HCT116 (cell line): Measurements from ENCODE around the gene KIAA1549. TPM values are rescaled to one million over a fixed set of nuclear protein-coding genes. Genes with fewer than 3 reads are reported as not detected.

Experiments used
- ATAC-seq: fragments of 200-7000 bp; cut with Tn5 transposase; 2 replicates; pipeline ENCODE4 v1.9.1; 2020; ENCODE audit warnings: mild to moderate bottlenecking, moderate library complexity
- BruUV-seq: library from RNA; stranded (reverse); fragments of 400-500 nt; replicated peaks from 2 replicates; lab custom pipeline; 2021; lab: Mats Ljungman, UMichigan
- CTCF ChIA-PET: fragments of 300-600 bp; sonication (Branson Sonifier 250); formaldehyde crosslinking; loops from one replicate; lab custom pipeline; 2021; ENCODE audit warnings: antibody characterized with exemption; lab: Charles Lee
- POLR2A ChIA-PET: fragments of 300-600, 350-600 bp; sonication (Branson Sonifier 250); formaldehyde crosslinking; loops from one replicate; lab custom pipeline; 2021; ENCODE audit warnings: antibody characterized with exemption; lab: Charles Lee
- RAD21 ChIA-PET, 2 experiments: fragments of 300-600 bp; sonication (Branson Sonifier 250); formaldehyde crosslinking; loops; one replicate each; lab custom pipeline; 2023; ENCODE audit warnings: low total read pairs in 2 of 2; ENCODE audit not compliant: uncharacterized antibody in 2 of 2, unreplicated experiment in 2 of 2, low non-redundant PET in 1 of 2; lab: Charles Lee
- DNase-seq: peaks from one replicate; pipeline ENCODE4 v3.0.0-alpha.2; 2010; ENCODE audit warnings: low read depth, low spot score
- H2AFZ ChIP-seq: fragments of 200-600 bp; shearing (Covaris generic), sonication (generic); 2 replicates; pipeline ENCODE4 v1.6.1; 2017; ENCODE audit warnings: low read depth, mixed run types, mixed read lengths, antibody characterized with exemption, low read length; ENCODE audit not compliant: poor library complexity, severe bottlenecking
- H3K27ac ChIP-seq: 2 replicates; pipeline ENCODE4 v1.5.1; 2012; ENCODE audit warnings: low read depth, low read length
- H3K27me3 ChIP-seq: fragments of 200-600 bp; sonication (generic); 2 replicates; pipeline ENCODE4 v1.6.1; 2016; ENCODE audit warnings: mixed run types, low read length, mixed read lengths; ENCODE audit not compliant: insufficient read depth
- H3K36me3 ChIP-seq, 2 experiments: fragments of 200-500 bp in 1 of 2; fragments of 200-600 bp in 1 of 2; sonication (Bioruptor generic) in 1 of 2; sonication (generic) in 1 of 2; 2 replicates each; pipeline versions ENCODE4 v1.5.1 to v1.6.1; 2014 to 2016; ENCODE audit warnings: low read length in 2 of 2, inconsistent platforms in 1 of 2, mixed read lengths in 1 of 2, mixed run types in 1 of 2; ENCODE audit not compliant: insufficient read depth in 2 of 2, control insufficient read depth in 1 of 2
- H3K4me1 ChIP-seq, 2 experiments: fragments of 200-600 bp in 1 of 2; sonication (generic) in 1 of 2; 2 replicates each; pipeline versions ENCODE4 v1.5.1 to v1.6.1; 2012 to 2017; ENCODE audit warnings: low read length in 2 of 2, inconsistent platforms in 1 of 2, mild to moderate bottlenecking in 1 of 2, mixed read lengths in 1 of 2, mixed run types in 1 of 2, moderate library complexity in 1 of 2; ENCODE audit not compliant: insufficient read depth in 2 of 2, control insufficient read depth in 1 of 2
- H3K4me2 ChIP-seq: fragments of 200-600 bp; sonication (generic); 2 replicates; pipeline ENCODE4 v1.6.1; 2017; ENCODE audit warnings: mixed run types, low read length, mixed read lengths
- H3K4me3 ChIP-seq, 2 experiments: fragments of 200-600 bp in 1 of 2; sonication (generic) in 1 of 2; replicated peaks in 1 of 2; 2 replicates each; pipeline ENCODE4 v1.5.1; 2011 to 2016; ENCODE audit warnings: low read length in 2 of 2, control low read depth in 1 of 2, low read depth in 1 of 2, mild to moderate bottlenecking in 1 of 2, mixed read lengths in 1 of 2, mixed run types in 1 of 2
- H3K79me2 ChIP-seq: fragments of 200-600 bp; sonication (generic); 2 replicates; pipeline ENCODE4 v1.6.1; 2017; ENCODE audit warnings: mild to moderate bottlenecking, mixed run types, low read length, moderate library complexity, mixed read lengths; ENCODE audit not compliant: insufficient read depth
- H3K9ac ChIP-seq: fragments of 200-600 bp; sonication (generic); 2 replicates; pipeline ENCODE4 v1.6.1; 2016; ENCODE audit warnings: low read length, mixed read lengths
- H3K9me2 ChIP-seq: fragments of 200-600 bp; sonication (generic), shearing (Covaris generic); 2 replicates; pipeline ENCODE4 v1.6.1; 2017; ENCODE audit warnings: mixed run types, mild to moderate bottlenecking, moderate library complexity; ENCODE audit not compliant: insufficient read depth
- H3K9me3 ChIP-seq, 2 experiments: fragments of 200-500 bp in 1 of 2; fragments of 200-600 bp in 1 of 2; sonication (Bioruptor generic) in 1 of 2; sonication (generic) in 1 of 2; 2 replicates each; pipeline ENCODE4 v1.6.1; 2014 to 2017; ENCODE audit warnings: low read length in 2 of 2, mixed read lengths in 2 of 2, inconsistent platforms in 1 of 2, low read depth in 1 of 2, mild to moderate bottlenecking in 1 of 2, mixed run types in 1 of 2, moderate library complexity in 1 of 2; ENCODE audit not compliant: control insufficient read depth in 1 of 2, insufficient read depth in 1 of 2
- H4K20me1 ChIP-seq: fragments of 200-600 bp; sonication (generic), shearing (Covaris generic); 2 replicates; pipeline ENCODE4 v1.6.1; 2017; ENCODE audit warnings: mixed run types, mild to moderate bottlenecking, moderate library complexity; ENCODE audit not compliant: insufficient read depth
- CTCF ChIP-seq, 3 experiments: fragments of 200-600 bp in 1 of 3; sonication (generic) in 1 of 3; IDR thresholded peaks in 2 of 3; conservative IDR thresholded peaks in 1 of 3; 2 replicates each; pipeline ENCODE4 v1.5.1; 2012 to 2017; ENCODE audit warnings: low read depth in 2 of 3, low read length in 2 of 3, antibody characterized with exemption in 1 of 3, borderline replicate concordance in 1 of 3, control low read depth in 1 of 3, mild to moderate bottlenecking in 1 of 3, mixed read lengths in 1 of 3, mixed run types in 1 of 3, moderate library complexity in 1 of 3; ENCODE audit not compliant: insufficient read depth in 1 of 3
- EZH2 ChIP-seq: fragments of 200-600 bp; sonication (generic); IDR thresholded peaks from 2 replicates; pipeline ENCODE4 v1.6.1; 2017; ENCODE audit warnings: antibody characterized with exemption, mixed run types
- EZH2phosphoT487 ChIP-seq: fragments of 200-600 bp; IDR thresholded peaks from 2 replicates; pipeline ENCODE4 v1.6.1; 2018; ENCODE audit warnings: antibody characterized with exemption, borderline replicate concordance
- MAX ChIP-seq: IDR thresholded peaks from 2 replicates; pipeline ENCODE4 v1.6.1; 2012
- POLR2A ChIP-seq: IDR thresholded peaks from 2 replicates; pipeline ENCODE4 v1.7.0; 2011; ENCODE audit warnings: borderline replicate concordance; ENCODE audit not compliant: insufficient read depth, insufficient read length; ENCODE audit errors: extremely low read depth
- REST ChIP-seq: IDR thresholded peaks from 2 replicates; pipeline ENCODE4 v1.6.1; 2012; ENCODE audit warnings: low read depth
- ZFX ChIP-seq: fragments of 450-650 bp; IDR thresholded peaks from 2 replicates; pipeline ENCODE4 v1.6.1; 2017
- intact Hi-C: fragments of 100-400 bp; cut with micrococcal nuclease; formaldehyde crosslinking; loops from 2 replicates; pipeline ENCODE4 v1.10.0; 2022
- total RNA-seq: library from RNA; stranded (reverse); gene quantifications from one replicate; pipeline ENCODE4 v1.2.1, GENCODE V29; 2021; ENCODE audit not compliant: unreplicated experiment

The KIAA1549 gene
- total RNA-seq, 1 experiment from 2014 or later: 3.9 TPM

- Histone ChIP-seq H3K9me2 (no peaks in the 10 kb centered on the region), H3K36me3 (no peaks in the 10 kb centered on the region), H3K27ac (no peak overlapping the region), H3K9me3 (no peaks in the 10 kb centered on the region), H2AFZ (no peak overlapping the region), H3K9ac (peak overlapping the region; percentile 74), H3K4me3 (peak overlapping the region; percentile 61 to 74), H3K4me1 (peaks cover 7 to 41% of the 10 kb centered on the region in 2 experiments; a peak in 3 of 4 replicates), H3K27me3 (no peaks in the 10 kb centered on the region), H4K20me1 (no peaks in the 10 kb centered on the region), H3K79me2 (peaks cover 9% of the 10 kb centered on the region), H3K4me2 (peak overlapping the region; percentile 87)
- RAD21 ChIA-PET: no interaction called here
- DNase-seq (no peak), ATAC-seq (no peak)
- BruUV-seq: no TSS peak
- POLR2A ChIA-PET: interaction anchor here (1.2 kb wide), 1 partner anchor 94 kb away, joined by 3 read pairs; no protein-coding TSS in a partner anchor
- CTCF ChIA-PET: no interaction called here
- no peak for TF ChIP-seq MAX
- TF ChIP-seq EZH2phosphoT487: no peak
- no peak for TF ChIP-seq CTCF (IDR thresholded peaks at IDR 0.05 in 2 of 3, conservative IDR thresholded peaks at IDR 0.05 in 1 of 3; ENCODE audit: borderline replicate concordance in 1 of 3, insufficient read depth in 1 of 3, low read depth in 2 of 3, low read length in 2 of 3)
- TF ChIP-seq REST: no peak
- no peak for TF ChIP-seq ZFX
- no peak for TF ChIP-seq EZH2
- TF ChIP-seq POLR2A: no peak
- intact Hi-C loops: loop anchor here (2.0 kb wide), 1 partner anchor 93 kb away; no protein-coding TSS in a partner anchor
Observed at GRCh38 chr7:138979988-138980562, 1.1 kb downstream of the KIAA1549 start.
